Urinary bladder (tissue), 4 donors: ENCODE results near the gene NFKB1. TPM values are rescaled to one million over a fixed set of nuclear protein-coding genes. Genes with fewer than 3 reads are reported as not detected.
"Not testable (repeated sequence)": the region's sequence is repeated elsewhere in the genome, so short reads cannot be mapped to it uniquely, and the experiment has no call there.

ENCODE experiments used
- DNase-seq: peaks from one replicate; pipeline ENCODE4 v3.0.0-alpha.2; 2015; ENCODE audit errors: extremely low spot score
- H3K27ac ChIP-seq: one replicate; pipeline ENCODE4 v1.5.1; 2013; ENCODE audit warnings: low read depth, mild to moderate bottlenecking, moderate library complexity
- H3K36me3 ChIP-seq: one replicate; pipeline ENCODE4 v1.6.1; 2013; ENCODE audit warnings: mild to moderate bottlenecking, moderate library complexity; ENCODE audit not compliant: insufficient read depth
- H3K4me1 ChIP-seq: one replicate; pipeline ENCODE4 v1.6.1; 2013; ENCODE audit warnings: mild to moderate bottlenecking, moderate library complexity; ENCODE audit not compliant: insufficient read depth
- H3K4me3 ChIP-seq: one replicate; pipeline ENCODE4 v1.5.1; 2013; ENCODE audit warnings: low read depth, low read length
- WGBS: extraction: QIAGEN DNeasy Blood & Tissue Kit; methylation state at CpG from one replicate; pipeline ENCODE4 v1.1.7; 2013; 5-methylcytosine and 5-hydroxymethylcytosine counted together
- polyA plus RNA-seq: library from polyadenylated mRNA; stranded (reverse); fragments of 200-250 nt; gene quantifications from one replicate; pipeline ENCODE4 v1.2.3, GENCODE V29; 2013
- total RNA-seq: library from RNA; depleted of rRNA; stranded (reverse); fragments of >200 nt; gene quantifications from one replicate; pipeline ENCODE4 v1.2.3, GENCODE V29; 2014
- donor health status: healthy with polysubstance abuse.
- donor health status: healthy.

NFKB1 gene
- total and polyA plus RNA-seq, 2 donors, result 29.4 to 38.4 TPM

DNA sequence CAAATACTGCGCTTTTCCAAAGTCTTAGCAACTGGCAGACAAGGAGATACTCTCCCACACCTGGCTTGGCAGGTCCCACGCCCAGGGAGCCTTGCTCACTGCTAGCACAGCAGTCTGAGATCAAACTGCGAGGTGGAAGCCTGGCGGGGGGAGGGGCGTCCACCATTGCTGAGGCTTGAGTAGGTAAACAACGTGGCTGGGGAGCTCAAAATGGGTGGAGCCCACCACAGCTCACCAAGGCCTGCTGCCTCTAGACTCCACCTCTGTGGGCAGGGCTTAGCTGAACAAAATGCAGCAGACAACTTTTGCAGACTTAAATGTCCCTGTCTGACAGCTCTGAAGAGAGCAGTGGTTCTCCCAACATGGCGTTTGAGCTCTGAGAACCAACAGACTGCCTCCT, 23.0 kb upstream of the NFKB1 start:
- 73% methylated on average over 7 of the region's 7 CpGs for WGBS
- no peaks in the 10 kb centered on the region for H3K36me3 ChIP-seq
- H3K4me3 ChIP-seq, result no peak overlapping the region
- H3K4me1 ChIP-seq, result no peaks in the 10 kb centered on the region
- DNase-seq, result no peak
- no peak overlapping the region for H3K27ac ChIP-seq

GRCh38 chr4:102479832-102480231, 21.3 kb upstream of the NFKB1 start:
- not testable (repeated sequence) for H3K27ac ChIP-seq, DNase-seq, H3K4me1 ChIP-seq, H3K4me3 ChIP-seq, H3K36me3 ChIP-seq
- 92% methylated on average over 2 of the region's 2 CpGs for WGBS

DNA sequence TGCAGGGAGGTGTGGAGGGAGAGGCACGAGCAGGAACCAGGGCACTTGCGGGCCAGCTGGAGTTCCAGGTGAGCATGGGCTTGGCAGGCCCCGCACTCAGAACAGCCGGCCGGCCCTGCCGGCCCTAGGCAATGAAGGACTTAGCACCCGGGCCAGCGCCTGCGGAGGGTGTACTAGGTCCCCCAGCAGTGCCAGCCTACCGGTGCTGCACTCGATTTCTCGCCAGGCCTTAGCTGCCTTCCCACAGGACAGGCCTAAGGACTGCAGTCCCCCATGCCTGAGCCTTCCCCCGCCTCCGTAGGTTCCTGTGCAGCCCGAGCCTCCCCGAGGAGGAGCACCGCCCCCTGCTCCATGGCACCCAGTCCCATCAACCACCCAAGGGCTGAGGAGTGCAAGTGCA, 18.0 kb upstream of the NFKB1 start:
- Histone ChIP-seq H3K4me1 (no peaks in the 10 kb centered on the region), H3K36me3 (no peaks in the 10 kb centered on the region), H3K4me3 (no peak overlapping the region), H3K27ac (no peak overlapping the region)
- 97% methylated on average over 17 of the region's 17 CpGs for WGBS
- DNase-seq, result no peak

GRCh38 chr4:102483990-102484692, 17.0 kb upstream of the NFKB1 start:
- not testable (repeated sequence) for DNase-seq, H3K4me1 ChIP-seq, H3K4me3 ChIP-seq, H3K36me3 ChIP-seq, H3K27ac ChIP-seq
- WGBS, result 77% methylated on average over 19 of the region's 19 CpGs

DNA sequence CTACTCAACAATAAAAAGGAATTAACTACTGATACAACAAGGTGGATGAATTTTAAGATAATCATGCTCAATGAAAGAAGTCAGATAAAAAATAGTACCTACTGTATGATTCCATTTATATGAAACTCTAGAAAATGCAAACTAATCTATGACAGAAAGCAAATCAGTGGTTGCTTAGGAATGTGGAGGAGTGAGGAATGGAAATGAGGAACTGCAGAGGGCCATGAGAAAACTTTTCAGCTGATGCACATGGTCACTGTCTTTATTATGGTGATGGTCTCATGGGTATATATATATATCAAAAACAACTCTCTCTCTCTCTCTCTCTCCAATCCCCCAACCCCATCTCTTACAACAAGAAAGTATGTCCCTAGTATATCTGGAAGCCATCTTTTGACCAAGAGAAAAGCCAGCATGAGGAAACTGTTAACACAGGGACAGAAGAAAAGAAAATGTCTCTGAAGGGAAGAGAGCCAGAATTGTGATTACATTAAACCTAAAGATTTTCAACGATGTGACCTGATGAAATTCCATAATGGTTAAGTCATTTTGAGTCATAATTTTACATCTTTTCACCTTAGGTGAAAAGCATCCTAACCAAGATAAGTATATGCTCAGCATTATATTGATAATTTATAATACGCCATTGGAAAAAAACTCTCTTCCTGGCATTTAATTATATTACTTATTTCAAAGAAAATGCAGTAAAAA, 8.5 kb upstream of the NFKB1 start:
- Histone ChIP-seq H3K4me3 (no peak overlapping the region), H3K4me1 (no peaks in the 10 kb centered on the region), H3K27ac (no peak overlapping the region), H3K36me3 (no peaks in the 10 kb centered on the region)
- WGBS, result 71% methylated on average over 2 of the region's 2 CpGs
- DNase-seq, result no peak

DNA sequence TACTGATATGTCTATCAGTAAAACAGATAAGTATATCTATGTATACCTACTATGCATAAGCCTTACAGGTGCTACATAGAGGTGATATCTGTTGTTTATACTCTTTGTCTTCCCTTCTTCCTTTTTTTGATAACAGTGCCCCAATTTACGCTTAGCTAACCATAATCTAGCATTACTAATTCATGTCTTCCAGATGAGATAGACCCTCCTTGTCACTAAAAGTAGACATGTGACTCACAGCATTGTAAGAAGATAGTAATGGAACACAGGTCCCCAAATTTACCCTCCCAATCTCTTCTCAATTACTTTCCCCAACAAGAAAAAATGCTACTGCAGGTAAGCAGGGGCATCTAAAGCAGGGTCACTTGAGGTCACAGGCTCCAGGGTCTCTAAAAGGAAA, 7.9 kb upstream of the NFKB1 start:
- no peak for DNase-seq
- no peak overlapping the region for H3K4me3 ChIP-seq
- H3K27ac ChIP-seq, result no peak overlapping the region
- whole genome bisulfite sequencing, result 88% methylated on average over 1 of the region's 1 CpG
- no peaks in the 10 kb centered on the region for H3K4me1 ChIP-seq
- no peaks in the 10 kb centered on the region for H3K36me3 ChIP-seq

DNA sequence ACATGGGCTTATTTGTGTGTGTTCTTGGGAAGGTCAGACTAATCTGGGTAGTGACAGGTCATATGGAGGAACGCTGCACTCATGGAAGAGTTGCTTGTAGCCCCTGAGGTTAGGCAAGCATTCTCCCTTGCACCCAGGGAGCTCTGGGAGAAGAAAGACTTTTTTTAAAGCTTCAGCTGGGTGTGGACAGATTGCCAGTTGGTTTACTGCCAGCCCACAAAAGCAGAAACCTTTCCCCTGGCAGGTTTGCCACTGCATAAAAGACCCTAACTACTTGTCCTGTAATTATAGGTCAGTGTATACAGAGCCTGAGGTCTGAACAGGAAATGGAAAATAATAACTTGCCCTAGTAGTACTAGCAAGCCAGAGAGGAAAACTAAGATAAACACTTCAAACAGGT, 7.4 kb upstream of the NFKB1 start:
- H3K4me3 ChIP-seq, result no peak overlapping the region
- no peak overlapping the region for H3K27ac ChIP-seq
- DNase-seq, result no peak
- no peaks in the 10 kb centered on the region for H3K36me3 ChIP-seq
- WGBS, result 82% methylated on average over 1 of the region's 1 CpG
- no peaks in the 10 kb centered on the region for H3K4me1 ChIP-seq

- DNase-seq, result no peak
- no peaks in the 10 kb centered on the region for H3K36me3 ChIP-seq
- no peaks in the 10 kb centered on the region for H3K4me1 ChIP-seq
- no peak overlapping the region for H3K4me3 ChIP-seq
- WGBS, result 92% methylated on average over 1 of the region's 1 CpG
- no peak overlapping the region for H3K27ac ChIP-seq
Measured at GRCh38 chr4:102494603-102495002, 6.6 kb upstream of the NFKB1 start.

GRCh38 chr4:102497986-102498385, 3.2 kb upstream of the NFKB1 start:
- Histone ChIP-seq H3K4me1 (no peaks in the 10 kb centered on the region), H3K27ac (no peak overlapping the region), H3K36me3 (no peaks in the 10 kb centered on the region), H3K4me3 (no peak overlapping the region)
- 95% methylated on average over 2 of the region's 2 CpGs for WGBS
- DNase-seq, result no peak

DNA sequence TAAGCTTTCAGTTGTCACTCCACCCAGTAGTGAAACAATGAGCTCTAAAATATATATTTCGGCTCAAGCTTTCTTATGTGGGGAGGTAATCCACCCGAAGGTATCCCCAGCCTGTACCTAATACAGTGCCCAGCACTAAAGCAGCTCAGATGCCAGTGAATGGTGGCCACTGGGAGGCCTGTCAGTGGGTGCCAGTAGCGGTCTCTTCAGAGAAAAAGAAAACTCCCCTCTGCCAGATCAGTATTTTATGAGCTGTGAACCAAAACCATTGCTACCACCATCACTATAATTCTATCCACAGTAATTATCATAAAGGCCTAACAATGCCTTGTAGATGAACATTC, 835 bp upstream of the NFKB1 start:
- no peak for DNase-seq
- Histone ChIP-seq H3K4me3 (peak overlapping the region; percentile 85), H3K4me1 (no peaks in the 10 kb centered on the region), H3K27ac (peak overlapping the region; percentile 100), H3K36me3 (no peaks in the 10 kb centered on the region)
- 49% methylated on average over 3 of the region's 3 CpGs for WGBS

DNA sequence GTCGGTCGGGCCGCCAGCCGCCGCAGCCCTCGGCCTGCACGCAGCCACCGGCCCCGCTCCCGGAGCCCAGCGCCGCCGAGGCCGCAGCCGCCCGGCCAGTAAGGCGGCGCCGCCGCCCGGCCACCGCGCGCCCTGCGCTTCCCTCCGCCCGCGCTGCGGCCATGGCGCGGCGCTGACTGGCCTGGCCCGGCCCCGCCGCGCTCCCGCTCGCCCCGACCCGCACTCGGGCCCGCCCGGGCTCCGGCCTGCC, 213 bp downstream of the NFKB1 start:
- Histone ChIP-seq H3K4me3 (peak overlapping the region; percentile 85), H3K36me3 (no peaks in the 10 kb centered on the region), H3K27ac (peak overlapping the region; percentile 100), H3K4me1 (no peaks in the 10 kb centered on the region)
- WGBS, result under 1% methylated on average over 44 of the region's 44 CpGs
- no peak for DNase-seq

- H3K4me3 ChIP-seq, result peak overlapping the region; percentile 85
- WGBS, result 12% methylated on average over 1 of the region's 1 CpG
- no peaks in the 10 kb centered on the region for H3K36me3 ChIP-seq
- DNase-seq, result no peak
- H3K27ac ChIP-seq, result no peak overlapping the region
- no peaks in the 10 kb centered on the region for H3K4me1 ChIP-seq
Measured at GRCh38 chr4:102502543-102502818, 1.3 kb downstream of the NFKB1 start.

DNA sequence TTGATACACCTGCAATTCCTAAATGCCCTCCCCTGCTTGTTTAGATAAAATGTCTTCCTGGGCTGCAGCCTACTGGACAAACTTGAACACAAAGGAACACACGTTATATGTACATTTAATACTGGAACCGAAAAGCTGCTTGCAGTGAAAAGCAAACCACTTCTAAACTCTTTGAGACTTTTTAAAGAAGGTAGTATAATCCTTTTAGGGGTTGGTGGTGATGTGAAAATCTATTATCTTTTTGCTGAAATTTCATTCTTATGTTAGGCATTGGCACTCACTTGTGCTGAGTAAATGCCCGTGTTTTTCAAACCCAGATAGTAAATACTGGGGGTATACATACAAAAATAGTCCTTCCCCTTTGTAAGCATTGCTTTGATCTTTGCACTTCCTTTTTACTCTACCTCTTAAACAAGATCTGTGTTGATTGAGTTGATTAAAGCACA, 2.2 kb downstream of the NFKB1 start:
- 42% methylated on average over 3 of the region's 3 CpGs for WGBS
- no peak overlapping the region for H3K27ac ChIP-seq
- no peaks in the 10 kb centered on the region for H3K4me1 ChIP-seq
- DNase-seq, result no peak
- no peak overlapping the region for H3K4me3 ChIP-seq
- no peaks in the 10 kb centered on the region for H3K36me3 ChIP-seq

- DNase-seq, result no peak
- Histone ChIP-seq H3K4me3 (peak overlapping the region; percentile 22), H3K4me1 (no peaks in the 10 kb centered on the region), H3K36me3 (no peaks in the 10 kb centered on the region), H3K27ac (no peak overlapping the region)
- 70% methylated on average over 5 of the region's 5 CpGs for WGBS
Measured at GRCh38 chr4:102503831-102504786, 3.0 kb downstream of the NFKB1 start.
